Upper lobe of left lung (tissue), 6 donors: ENCODE measurements around the gene ST8SIA6. TPM values are rescaled to one million over a fixed set of nuclear protein-coding genes. Genes with fewer than 3 reads are reported as not detected.

Experiments
- ATAC-seq, 2 donors: fragments of 200-7000 bp; cut with Tn5 transposase; one replicate each; pipeline ENCODE4 v1.9.1; 2022; ENCODE audit warnings: mild to moderate bottlenecking in 2 of 2, moderate library complexity in 2 of 2; ENCODE audit not compliant: low FRiP score in 2 of 2
- DNase-seq, 2 donors: peaks; one replicate each; pipeline ENCODE4 v3.0.0-alpha.2; 2019 to 2020
- H3K27ac ChIP-seq, 4 donors: fragments of 200-600 bp; sonication (generic); one replicate each; pipeline ENCODE4 v1.5.1; 2016 to 2019
- H3K27me3 ChIP-seq, 4 donors: fragments of 200-600 bp; sonication (generic); one replicate each; pipeline ENCODE4 v1.5.1; 2017 to 2019
- H3K36me3 ChIP-seq, 4 donors: fragments of 200-600 bp; sonication (generic); one replicate each; pipeline ENCODE4 v1.5.1; 2016 to 2019
- H3K4me1 ChIP-seq, 4 donors: fragments of 200-600 bp; sonication (generic); one replicate each; pipeline ENCODE4 v1.5.1; 2018 to 2019
- H3K4me3 ChIP-seq, 4 donors: fragments of 200-600 bp; sonication (generic); one replicate each; pipeline ENCODE4 v1.5.1; 2017 to 2019; ENCODE audit warnings: mild to moderate bottlenecking in 2 of 4, moderate library complexity in 1 of 4
- H3K9me3 ChIP-seq, 4 donors: fragments of 200-600 bp; sonication (generic); one replicate each; pipeline ENCODE4 v1.5.1; 2018 to 2019
- EP300 ChIP-seq, 4 donors: sonication (generic); formaldehyde crosslinking; IDR thresholded peaks; one replicate each; pipeline ENCODE4 v1.5.1; 2017; ENCODE audit warnings: antibody characterized with exemption in 4 of 4, control low read depth in 2 of 4
- POLR2A ChIP-seq, 4 donors: fragments of 450-650 bp; IDR thresholded peaks; one replicate each; pipeline ENCODE4 v1.5.1; 2016 to 2017; ENCODE audit warnings: antibody characterized with exemption in 4 of 4, mild to moderate bottlenecking in 2 of 4
- POLR2AphosphoS5 ChIP-seq, 2 donors: sonication (generic); formaldehyde crosslinking; IDR thresholded peaks; one replicate each; pipeline ENCODE4 v1.5.1; 2017; ENCODE audit warnings: antibody characterized with exemption in 2 of 2
- WGBS, 2 donors: methylation state at CpG; one replicate each; pipeline ENCODE4 v1.1.5; 2017 to 2018; 5-methylcytosine and 5-hydroxymethylcytosine counted together
- total RNA-seq, 6 donors: library from RNA; depleted of rRNA in 4 of 6; stranded (reverse); fragments of >200 nt in 4 of 6; gene quantifications; one replicate each; pipeline versions ENCODE4 v1.1.0 to v1.2.1, GENCODE V29; 2016 to 2021
- TF ChIP-seq, protein P1 (sequence below), 6 experiments: fragments of 450-650 bp in 4 of 6; fragments of 200-600 bp in 2 of 6; sonication (generic) in 2 of 6; IDR thresholded peaks; one replicate each; pipeline ENCODE4 v1.5.1; 2016 to 2019; ENCODE audit warnings: antibody characterized with exemption in 6 of 6
- donor health status: DM: no; HTN: no; CAD: no; lungs with moderate emphysema.
- donor health status: DM: no; HTN: yes; CAD: no; lungs with severe emphysema.

Gene ST8SIA6
- total RNA-seq, 6 donors from 2014 or later: 5.5 to 12.6 (median 7.0) TPM

DNA sequence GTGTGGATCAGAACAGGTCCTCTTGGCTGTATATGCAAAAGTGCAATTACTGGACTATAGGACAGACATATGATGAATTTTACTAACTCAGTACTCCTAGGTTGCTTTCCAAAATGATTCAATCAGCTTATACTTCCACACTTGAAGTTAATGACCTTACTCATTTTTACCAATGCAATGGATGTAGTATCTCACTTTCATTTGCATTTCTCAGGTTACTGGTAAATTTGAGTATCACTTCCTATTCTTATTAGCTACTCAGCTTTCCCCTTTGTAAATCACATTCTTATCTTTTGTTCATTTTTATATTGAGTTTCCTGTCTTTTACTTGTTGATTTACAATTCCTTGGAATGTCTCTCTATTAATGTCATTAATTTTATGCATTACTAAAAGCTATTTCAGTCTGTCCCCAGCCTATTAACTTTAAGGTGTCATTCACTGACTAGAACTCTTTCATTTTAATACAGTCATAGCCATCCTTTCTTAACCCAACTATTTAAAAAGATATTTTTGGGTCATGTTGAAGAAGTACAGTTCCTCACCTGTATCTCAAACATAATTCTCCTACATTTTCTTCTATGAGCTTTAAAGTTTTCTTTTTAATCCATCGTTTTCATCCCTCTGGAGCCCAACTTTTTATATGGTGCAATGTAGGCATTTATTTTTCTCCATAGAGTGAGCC, 137.8 kb downstream of the ST8SIA6 start:
- DNase-seq (no peak), ATAC-seq (no peak)
- H3K36me3 ChIP-seq: no peaks in the 10 kb centered on the region
- H3K4me3 ChIP-seq: no peak overlapping the region
- H3K27me3 ChIP-seq: no peaks in the 10 kb centered on the region
- no peaks in the 10 kb centered on the region for H3K9me3 ChIP-seq
- no peak overlapping the region for H3K27ac ChIP-seq
- no peaks in the 10 kb centered on the region for H3K4me1 ChIP-seq
- WGBS, 2 donors: 80 to 81% methylated on average over 1 of the region's 1 CpG
- TF ChIP-seq EP300 (IDR thresholded peaks at IDR 0.05): no peak

DNA sequence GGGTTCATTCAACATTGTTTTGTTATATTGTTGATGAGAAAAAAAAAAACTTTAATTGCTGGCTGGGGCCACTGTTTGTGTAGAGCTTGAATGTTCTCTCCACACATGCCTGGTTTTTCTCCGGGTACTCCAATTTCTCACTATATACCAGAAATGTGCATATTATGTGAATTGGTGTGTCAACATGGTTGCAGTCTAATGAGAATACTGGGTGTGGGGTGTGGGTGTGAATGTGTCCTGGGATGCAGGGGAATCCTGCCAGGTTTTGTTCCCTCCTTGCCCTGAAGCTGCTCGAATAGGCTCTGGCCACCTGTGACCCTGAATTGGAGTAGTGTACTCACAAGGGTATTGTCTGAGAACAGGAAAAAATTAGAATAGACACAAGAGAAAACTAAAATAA, 145.0 kb downstream of the ST8SIA6 start:
- TF ChIP-seq EP300 (IDR thresholded peaks at IDR 0.05): no peak
- TF ChIP-seq POLR2AphosphoS5 (IDR thresholded peaks at IDR 0.05): no peak
- TF ChIP-seq POLR2A (IDR thresholded peaks at IDR 0.05): no peak
- TF ChIP-seq, protein P1, sequence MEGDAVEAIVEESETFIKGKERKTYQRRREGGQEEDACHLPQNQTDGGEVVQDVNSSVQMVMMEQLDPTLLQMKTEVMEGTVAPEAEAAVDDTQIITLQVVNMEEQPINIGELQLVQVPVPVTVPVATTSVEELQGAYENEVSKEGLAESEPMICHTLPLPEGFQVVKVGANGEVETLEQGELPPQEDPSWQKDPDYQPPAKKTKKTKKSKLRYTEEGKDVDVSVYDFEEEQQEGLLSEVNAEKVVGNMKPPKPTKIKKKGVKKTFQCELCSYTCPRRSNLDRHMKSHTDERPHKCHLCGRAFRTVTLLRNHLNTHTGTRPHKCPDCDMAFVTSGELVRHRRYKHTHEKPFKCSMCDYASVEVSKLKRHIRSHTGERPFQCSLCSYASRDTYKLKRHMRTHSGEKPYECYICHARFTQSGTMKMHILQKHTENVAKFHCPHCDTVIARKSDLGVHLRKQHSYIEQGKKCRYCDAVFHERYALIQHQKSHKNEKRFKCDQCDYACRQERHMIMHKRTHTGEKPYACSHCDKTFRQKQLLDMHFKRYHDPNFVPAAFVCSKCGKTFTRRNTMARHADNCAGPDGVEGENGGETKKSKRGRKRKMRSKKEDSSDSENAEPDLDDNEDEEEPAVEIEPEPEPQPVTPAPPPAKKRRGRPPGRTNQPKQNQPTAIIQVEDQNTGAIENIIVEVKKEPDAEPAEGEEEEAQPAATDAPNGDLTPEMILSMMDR (IDR thresholded peaks at IDR 0.05): no peak
- Histone ChIP-seq H3K27ac (no peak overlapping the region), H3K36me3 (no peaks in the 10 kb centered on the region), H3K27me3 (no peaks in the 10 kb centered on the region), H3K4me1 (no peaks in the 10 kb centered on the region), H3K9me3 (no peaks in the 10 kb centered on the region), H3K4me3 (no peak overlapping the region)
- no peak for ATAC-seq
- DNase-seq: no peak
- 82 to 85% methylated on average over 2 of the region's 2 CpGs for WGBS, 2 donors

DNA sequence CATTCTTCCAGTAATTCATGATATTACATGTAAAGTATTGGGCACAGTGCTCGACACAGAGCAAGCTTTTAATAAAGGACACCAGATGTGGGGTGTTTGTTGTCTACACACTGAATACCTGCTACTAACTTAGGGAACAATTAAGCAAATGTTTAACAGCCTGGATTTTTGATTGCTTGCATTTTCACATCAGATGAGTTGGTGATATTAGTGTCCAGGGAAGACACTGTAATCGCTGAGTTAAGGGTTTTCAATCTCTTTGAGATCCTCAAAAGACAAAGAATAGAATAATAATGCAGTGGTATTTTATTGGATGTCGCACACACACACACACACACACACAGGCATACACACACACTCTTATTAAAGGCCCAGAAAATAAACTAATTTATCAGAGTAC, 147.3 kb downstream of the ST8SIA6 start:
- Histone ChIP-seq H3K4me1 (no peaks in the 10 kb centered on the region), H3K4me3 (no peak overlapping the region), H3K27ac (no peak overlapping the region), H3K27me3 (no peaks in the 10 kb centered on the region), H3K9me3 (no peaks in the 10 kb centered on the region), H3K36me3 (no peaks in the 10 kb centered on the region)
- WGBS, 2 donors: 72 to 79% methylated on average over 3 of the region's 3 CpGs
- ATAC-seq (no peak), DNase-seq (no peak)
- TF ChIP-seq EP300 (IDR thresholded peaks at IDR 0.05): no peak
- no peak for TF ChIP-seq POLR2AphosphoS5 (IDR thresholded peaks at IDR 0.05)
- no peak for TF ChIP-seq POLR2A (IDR thresholded peaks at IDR 0.05)
- TF ChIP-seq, protein P1 (IDR thresholded peaks at IDR 0.05): no peak

DNA sequence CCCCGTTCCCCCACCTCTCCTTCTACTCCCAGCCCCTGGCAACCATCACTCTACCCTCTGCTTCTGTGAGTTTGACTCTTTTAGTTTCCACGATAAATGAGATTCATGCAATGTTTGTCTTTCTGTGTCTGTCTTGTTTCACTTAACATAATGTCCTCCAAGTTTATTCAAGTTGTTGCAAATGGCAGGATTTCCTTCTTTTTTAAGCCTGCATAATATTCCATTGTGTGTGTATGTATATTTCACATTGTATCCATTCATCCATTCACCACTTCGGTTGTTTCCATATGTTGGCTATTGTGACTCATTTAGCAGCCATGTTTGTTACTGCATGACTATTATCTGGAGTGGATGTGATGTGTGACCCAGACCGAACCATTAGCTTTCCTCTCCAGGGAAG, 162.0 kb downstream of the ST8SIA6 start:
- no peaks in the 10 kb centered on the region for H3K9me3 ChIP-seq
- no peak overlapping the region for H3K27ac ChIP-seq
- H3K36me3 ChIP-seq: no peaks in the 10 kb centered on the region
- no peak overlapping the region for H3K4me3 ChIP-seq
- 79 to 88% methylated on average over 4 of the region's 4 CpGs for WGBS, 2 donors
- no peaks in the 10 kb centered on the region for H3K4me1 ChIP-seq
- DNase-seq (no peak), ATAC-seq (no peak)
- no peak for TF ChIP-seq POLR2A (IDR thresholded peaks at IDR 0.05)
- no peak for TF ChIP-seq POLR2AphosphoS5 (IDR thresholded peaks at IDR 0.05)
- no peak for TF ChIP-seq EP300 (IDR thresholded peaks at IDR 0.05)
- TF ChIP-seq, protein P1 (IDR thresholded peaks at IDR 0.05): no peak
- no peaks in the 10 kb centered on the region for H3K27me3 ChIP-seq

DNA sequence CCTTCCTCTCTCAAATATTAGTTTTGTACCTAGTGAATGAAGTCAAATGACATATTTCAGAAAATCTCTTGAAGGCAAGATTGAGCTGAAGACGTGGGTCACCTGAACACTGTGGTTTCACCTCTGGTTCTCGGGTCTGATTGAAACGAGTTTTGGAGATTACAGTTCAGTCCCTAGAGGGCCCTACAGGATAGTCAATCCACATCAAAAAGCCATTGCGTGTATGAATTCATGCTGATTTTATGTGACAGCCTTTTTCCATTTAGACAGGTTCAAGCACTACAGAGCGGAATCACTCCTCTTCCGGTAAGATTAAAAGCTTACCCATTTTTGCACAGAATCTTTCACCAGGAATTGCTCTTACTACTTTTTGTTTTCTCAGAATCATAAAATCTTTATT, 164.2 kb downstream of the ST8SIA6 start:
- TF ChIP-seq, protein P1 (IDR thresholded peaks at IDR 0.05): peak in 1 of 6 experiments; percentile 26
- TF ChIP-seq POLR2A (IDR thresholded peaks at IDR 0.05): no peak
- no peak for ATAC-seq
- DNase-seq: no peak
- H3K4me1 ChIP-seq: no peaks in the 10 kb centered on the region
- H3K36me3 ChIP-seq: no peaks in the 10 kb centered on the region
- no peak overlapping the region for H3K27ac ChIP-seq
- H3K27me3 ChIP-seq: no peaks in the 10 kb centered on the region
- H3K4me3 ChIP-seq: no peak overlapping the region
- WGBS, 2 donors: 30 to 36% methylated on average over 6 of the region's 6 CpGs
- H3K9me3 ChIP-seq: no peaks in the 10 kb centered on the region
